GM21825 (cell line): Measurements from ENCODE around the gene KIAA2012.
"Not testable (repeated sequence)": the region's sequence is repeated elsewhere in the genome, so short reads cannot be mapped to it uniquely, and the experiment has no call there.

Source experiments
- ATAC-seq: cut with Tn5 transposase; IDR thresholded peaks from one replicate; pipeline ENCODE4 v1.9.1; 2021; ENCODE audit warnings: mild to moderate bottlenecking, moderate library complexity; ENCODE audit not compliant: unreplicated experiment

Gene KIAA2012

GRCh38 chr2:202114291-202114690 is 41.2 kb downstream of the KIAA2012 start:
- ATAC-seq: no peak

- no peak for ATAC-seq
Observed at GRCh38 chr2:202114795-202115194, 41.7 kb downstream of the KIAA2012 start.

- no peak for ATAC-seq
Observed at GRCh38 chr2:202115479-202115971, 42.5 kb downstream of the KIAA2012 start.

- ATAC-seq: no peak
Observed at GRCh38 chr2:202116691-202117090, 43.6 kb downstream of the KIAA2012 start.

GRCh38 chr2:202118168-202118567 is 45.1 kb downstream of the KIAA2012 start:
- no peak for ATAC-seq

- no peak for ATAC-seq
Observed at GRCh38 chr2:202120828-202121227, 47.8 kb downstream of the KIAA2012 start.

GRCh38 chr2:202121532-202122162 is 48.6 kb downstream of the KIAA2012 start:
- no peak for ATAC-seq

GRCh38 chr2:202122163-202122540 is 49.1 kb downstream of the KIAA2012 start:
- no peak for ATAC-seq

GRCh38 chr2:202122980-202123720 is 50.1 kb downstream of the KIAA2012 start:
- ATAC-seq: no peak

GRCh38 chr2:202124286-202124685 is 51.2 kb downstream of the KIAA2012 start:
- ATAC-seq: no peak

- ATAC-seq: no peak
Observed at GRCh38 chr2:202127687-202128331, 54.8 kb downstream of the KIAA2012 start.

- ATAC-seq: no peak
Observed at GRCh38 chr2:202129841-202130240, 56.8 kb downstream of the KIAA2012 start.

- ATAC-seq: no peak
Observed at GRCh38 chr2:202133200-202133908, 60.3 kb downstream of the KIAA2012 start.

GRCh38 chr2:202133909-202134265 is 60.8 kb downstream of the KIAA2012 start:
- no peak for ATAC-seq

GRCh38 chr2:202135091-202135874 is 62.2 kb downstream of the KIAA2012 start:
- no peak for ATAC-seq

GRCh38 chr2:202136039-202136438 is 63.0 kb downstream of the KIAA2012 start:
- ATAC-seq: not testable (repeated sequence)

- no peak for ATAC-seq
Observed at GRCh38 chr2:202136526-202136925, 63.5 kb downstream of the KIAA2012 start.

- no peak for ATAC-seq
Observed at GRCh38 chr2:202140522-202141252, 67.6 kb downstream of the KIAA2012 start.

GRCh38 chr2:202141329-202141947 is 68.4 kb downstream of the KIAA2012 start:
- ATAC-seq: no peak
